HL-60 (cell line): ENCODE measurements around the gene NPHP1.

ENCODE experiments used
- DNase-seq, 2 experiments: peaks; one replicate each; pipeline ENCODE4 v3.0.0-alpha.2; 2010 to 2020; ENCODE audit warnings: low read depth in 1 of 2, low spot score in 1 of 2
- H3K27ac ChIP-seq: fragments of 250-450 bp; sonication (Bioruptor Pico); replicated peaks from 2 replicates; pipeline ENCODE4 v1.5.1; 2020; ENCODE audit warnings: mild to moderate bottlenecking, moderate library complexity
- H3K27me3 ChIP-seq: fragments of 250-450 bp; sonication (Bioruptor Pico); 2 replicates; pipeline ENCODE4 v1.5.1; 2021; ENCODE audit warnings: mild to moderate bottlenecking, moderate library complexity; ENCODE audit not compliant: insufficient read depth, poor library complexity, severe bottlenecking
- H3K4me3 ChIP-seq: replicated peaks from 2 replicates; pipeline ENCODE4 v1.5.1; 2011; ENCODE audit warnings: mild to moderate bottlenecking, control low read depth, low read length; ENCODE audit not compliant: insufficient read depth
- GABPA ChIP-seq: IDR thresholded peaks from 2 replicates; pipeline ENCODE4 v1.6.1; 2012; ENCODE audit warnings: low read depth
- POLR2AphosphoS5 ChIP-seq: IDR thresholded peaks from 2 replicates; pipeline ENCODE4 v1.6.1; 2012; ENCODE audit warnings: low read depth
- SPI1 ChIP-seq: IDR thresholded peaks from 2 replicates; pipeline ENCODE4 v1.6.1; 2012; ENCODE audit warnings: low read depth, mild to moderate bottlenecking, borderline replicate concordance
- TF ChIP-seq, protein P1 (sequence below): IDR thresholded peaks from 2 replicates; pipeline ENCODE4 v1.6.1; 2012; ENCODE audit warnings: low read depth; ENCODE audit not compliant: insufficient replicate concordance
- TF ChIP-seq, protein P2 (sequence below): IDR thresholded peaks from one replicate; pipeline ENCODE4 v1.5.1; 2011; ENCODE audit warnings: low read length, control low read depth, inconsistent platforms; ENCODE audit not compliant: insufficient read depth

NPHP1 gene

DNA sequence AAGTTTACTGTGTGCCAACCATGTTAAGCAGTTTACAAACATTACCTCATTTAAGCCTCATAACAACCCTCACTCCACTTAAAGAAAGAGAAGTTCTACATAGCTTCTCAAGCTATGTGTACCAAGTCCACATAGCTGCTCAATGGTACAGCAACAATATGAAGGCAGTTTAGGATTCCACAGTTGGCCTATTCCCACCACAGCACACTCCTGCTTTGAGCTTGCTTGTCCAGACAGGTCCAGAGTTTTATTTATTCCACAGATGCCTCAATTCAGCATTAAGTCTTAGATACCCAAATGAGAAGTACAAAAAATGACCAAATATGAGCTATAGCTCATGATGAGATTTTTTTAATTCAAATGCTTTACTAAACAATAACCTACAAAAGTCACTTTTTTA is 24.8 kb downstream of the NPHP1 start:
- no peak overlapping the region for H3K4me3 ChIP-seq
- no peak for DNase-seq
- peaks cover 4% of the 10 kb centered on the region for H3K27me3 ChIP-seq
- no peak overlapping the region for H3K27ac ChIP-seq
- TF ChIP-seq POLR2AphosphoS5 (no peak), GABPA (no peak), SPI1 (no peak)
- TF ChIP-seq, protein P1, sequence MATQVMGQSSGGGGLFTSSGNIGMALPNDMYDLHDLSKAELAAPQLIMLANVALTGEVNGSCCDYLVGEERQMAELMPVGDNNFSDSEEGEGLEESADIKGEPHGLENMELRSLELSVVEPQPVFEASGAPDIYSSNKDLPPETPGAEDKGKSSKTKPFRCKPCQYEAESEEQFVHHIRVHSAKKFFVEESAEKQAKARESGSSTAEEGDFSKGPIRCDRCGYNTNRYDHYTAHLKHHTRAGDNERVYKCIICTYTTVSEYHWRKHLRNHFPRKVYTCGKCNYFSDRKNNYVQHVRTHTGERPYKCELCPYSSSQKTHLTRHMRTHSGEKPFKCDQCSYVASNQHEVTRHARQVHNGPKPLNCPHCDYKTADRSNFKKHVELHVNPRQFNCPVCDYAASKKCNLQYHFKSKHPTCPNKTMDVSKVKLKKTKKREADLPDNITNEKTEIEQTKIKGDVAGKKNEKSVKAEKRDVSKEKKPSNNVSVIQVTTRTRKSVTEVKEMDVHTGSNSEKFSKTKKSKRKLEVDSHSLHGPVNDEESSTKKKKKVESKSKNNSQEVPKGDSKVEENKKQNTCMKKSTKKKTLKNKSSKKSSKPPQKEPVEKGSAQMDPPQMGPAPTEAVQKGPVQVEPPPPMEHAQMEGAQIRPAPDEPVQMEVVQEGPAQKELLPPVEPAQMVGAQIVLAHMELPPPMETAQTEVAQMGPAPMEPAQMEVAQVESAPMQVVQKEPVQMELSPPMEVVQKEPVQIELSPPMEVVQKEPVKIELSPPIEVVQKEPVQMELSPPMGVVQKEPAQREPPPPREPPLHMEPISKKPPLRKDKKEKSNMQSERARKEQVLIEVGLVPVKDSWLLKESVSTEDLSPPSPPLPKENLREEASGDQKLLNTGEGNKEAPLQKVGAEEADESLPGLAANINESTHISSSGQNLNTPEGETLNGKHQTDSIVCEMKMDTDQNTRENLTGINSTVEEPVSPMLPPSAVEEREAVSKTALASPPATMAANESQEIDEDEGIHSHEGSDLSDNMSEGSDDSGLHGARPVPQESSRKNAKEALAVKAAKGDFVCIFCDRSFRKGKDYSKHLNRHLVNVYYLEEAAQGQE, result no peak

DNA sequence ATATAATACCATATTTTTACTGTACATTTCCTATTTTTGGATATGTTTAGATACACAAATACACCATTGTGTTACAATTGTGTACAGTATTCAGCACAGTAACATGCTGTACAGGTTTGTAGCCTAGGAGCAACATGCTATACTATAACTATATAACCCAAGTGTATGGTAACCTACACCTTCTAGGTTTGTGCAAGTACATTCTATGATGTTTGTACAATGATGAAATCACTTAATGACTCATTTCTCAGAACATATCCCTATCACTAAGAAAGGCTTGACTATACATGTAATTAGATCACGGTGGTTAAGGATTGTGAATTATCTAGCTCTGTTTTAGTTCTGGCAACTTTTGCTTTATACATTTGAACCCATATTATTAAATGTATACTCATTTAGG is 31.3 kb downstream of the NPHP1 start:
- Histone ChIP-seq H3K4me3 (no peak overlapping the region), H3K27ac (no peak overlapping the region), H3K27me3 (peaks cover 4% of the 10 kb centered on the region)
- no peak for DNase-seq
- TF ChIP-seq POLR2AphosphoS5, result no peak
- TF ChIP-seq GABPA, result no peak
- TF ChIP-seq, protein P1, result no peak
- TF ChIP-seq, protein P2, sequence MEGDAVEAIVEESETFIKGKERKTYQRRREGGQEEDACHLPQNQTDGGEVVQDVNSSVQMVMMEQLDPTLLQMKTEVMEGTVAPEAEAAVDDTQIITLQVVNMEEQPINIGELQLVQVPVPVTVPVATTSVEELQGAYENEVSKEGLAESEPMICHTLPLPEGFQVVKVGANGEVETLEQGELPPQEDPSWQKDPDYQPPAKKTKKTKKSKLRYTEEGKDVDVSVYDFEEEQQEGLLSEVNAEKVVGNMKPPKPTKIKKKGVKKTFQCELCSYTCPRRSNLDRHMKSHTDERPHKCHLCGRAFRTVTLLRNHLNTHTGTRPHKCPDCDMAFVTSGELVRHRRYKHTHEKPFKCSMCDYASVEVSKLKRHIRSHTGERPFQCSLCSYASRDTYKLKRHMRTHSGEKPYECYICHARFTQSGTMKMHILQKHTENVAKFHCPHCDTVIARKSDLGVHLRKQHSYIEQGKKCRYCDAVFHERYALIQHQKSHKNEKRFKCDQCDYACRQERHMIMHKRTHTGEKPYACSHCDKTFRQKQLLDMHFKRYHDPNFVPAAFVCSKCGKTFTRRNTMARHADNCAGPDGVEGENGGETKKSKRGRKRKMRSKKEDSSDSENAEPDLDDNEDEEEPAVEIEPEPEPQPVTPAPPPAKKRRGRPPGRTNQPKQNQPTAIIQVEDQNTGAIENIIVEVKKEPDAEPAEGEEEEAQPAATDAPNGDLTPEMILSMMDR, result no peak
- TF ChIP-seq SPI1, result no peak

DNA sequence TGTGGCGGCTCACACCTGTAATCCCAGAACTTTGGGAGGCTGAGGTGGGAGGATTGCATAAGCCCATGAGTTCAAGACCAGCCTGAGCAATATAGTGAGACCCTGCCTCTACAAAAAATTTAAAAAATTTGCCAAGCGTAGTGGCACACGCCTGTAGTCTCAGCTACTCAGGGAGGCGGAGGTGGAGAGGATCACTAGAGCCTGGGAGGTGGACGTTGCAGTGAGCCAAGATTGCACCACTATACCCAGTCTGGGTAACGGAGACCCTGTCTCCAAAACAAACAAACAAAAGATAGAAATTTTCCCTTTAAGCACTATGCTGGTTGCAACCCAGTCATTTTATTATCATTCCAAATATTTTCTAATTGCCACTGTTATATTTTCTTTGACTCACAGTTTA is 32.3 kb downstream of the NPHP1 start:
- no peak overlapping the region for H3K27ac ChIP-seq
- TF ChIP-seq, protein P2, result no peak
- no peak for DNase-seq

DNA sequence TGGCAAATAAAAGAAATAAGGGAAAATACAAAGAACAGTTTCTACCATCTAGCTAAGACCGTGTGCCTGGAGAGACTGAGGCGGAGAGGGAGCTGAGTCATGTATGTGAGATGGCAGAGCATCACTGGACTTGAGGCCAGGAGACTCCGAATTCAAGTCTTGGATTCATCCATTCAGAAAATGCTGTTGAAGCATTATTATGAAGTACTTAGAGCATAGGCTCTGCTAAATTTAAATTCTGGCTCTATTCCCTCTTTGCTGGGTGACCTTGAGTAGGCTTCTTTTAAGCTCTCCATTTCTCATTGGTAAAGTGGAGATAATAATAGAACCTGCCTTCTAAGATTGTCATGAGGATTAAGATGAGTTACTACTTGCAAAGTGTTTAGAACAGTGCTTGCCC is 34.7 kb downstream of the NPHP1 start:
- Histone ChIP-seq H3K27me3 (peaks cover 8% of the 10 kb centered on the region), H3K4me3 (no peak overlapping the region), H3K27ac (no peak overlapping the region)
- DNase-seq, result no peak
- TF ChIP-seq GABPA (no peak), POLR2AphosphoS5 (no peak), SPI1 (no peak)
- TF ChIP-seq, protein P2, result no peak
- TF ChIP-seq, protein P1, result no peak

More for the DNA sequence above, 32.3 kb downstream of the NPHP1 start:
- Histone ChIP-seq H3K4me3 (no peak overlapping the region), H3K27me3 (peaks cover 3% of the 10 kb centered on the region)
